SJCRH30 (cell line): ENCODE results near the gene GPX7. TPM values are rescaled to one million over a fixed set of nuclear protein-coding genes. Genes with fewer than 3 reads are reported as not detected.

Experiments used
- DNase-seq, 2 experiments: peaks; one replicate each; pipeline ENCODE4 v3.0.0-alpha.2; 2015 to 2020
- H3K27ac ChIP-seq: fragments of 250-450 bp; sonication (Bioruptor Pico); 2 replicates; pipeline ENCODE4 v1.5.1; 2020; ENCODE audit warnings: mild to moderate bottlenecking, moderate library complexity
- H3K27me3 ChIP-seq: fragments of 250-450 bp; sonication (Bioruptor Pico); 2 replicates; pipeline ENCODE4 v1.5.1; 2020; ENCODE audit warnings: mild to moderate bottlenecking, moderate library complexity
- H3K36me3 ChIP-seq: fragments of 250-450 bp; sonication (Bioruptor Pico); 2 replicates; pipeline ENCODE4 v1.5.1; 2020; ENCODE audit warnings: mild to moderate bottlenecking, moderate library complexity
- H3K4me1 ChIP-seq: fragments of 250-450 bp; sonication (Bioruptor Pico); 2 replicates; pipeline ENCODE4 v1.5.1; 2020; ENCODE audit warnings: mild to moderate bottlenecking, moderate library complexity
- H3K4me3 ChIP-seq: fragments of 250-450 bp; sonication (Bioruptor Pico); 2 replicates; pipeline ENCODE4 v1.5.1; 2020; ENCODE audit warnings: mild to moderate bottlenecking, moderate library complexity
- H3K9me3 ChIP-seq: fragments of 250-450 bp; sonication (Bioruptor Pico); replicated peaks from 2 replicates; pipeline ENCODE4 v1.5.1; 2020; ENCODE audit warnings: mild to moderate bottlenecking, moderate library complexity
- total RNA-seq: library from RNA; depleted of rRNA; stranded (reverse); fragments of >200 nt; shearing (Covaris generic); gene quantifications from 2 replicates; pipeline ENCODE4 v1.2.3, GENCODE V29; 2014

The GPX7 gene
- total RNA-seq, 1 experiment from 2014 or later: 10.6 TPM

- DNase-seq: peak; percentile 77 to 78
- Histone ChIP-seq H3K27me3 (no peaks in the 10 kb centered on the region), H3K27ac (no peak overlapping the region), H3K4me1 (no peaks in the 10 kb centered on the region), H3K36me3 (no peaks in the 10 kb centered on the region), H3K9me3 (no peaks in the 10 kb centered on the region; the same call in 1 of the 2 replicates), H3K4me3 (peak overlapping the region; percentile 31)
Observed at GRCh38 chr1:52629325-52629643, 27.1 kb downstream of the GPX7 start.

DNA sequence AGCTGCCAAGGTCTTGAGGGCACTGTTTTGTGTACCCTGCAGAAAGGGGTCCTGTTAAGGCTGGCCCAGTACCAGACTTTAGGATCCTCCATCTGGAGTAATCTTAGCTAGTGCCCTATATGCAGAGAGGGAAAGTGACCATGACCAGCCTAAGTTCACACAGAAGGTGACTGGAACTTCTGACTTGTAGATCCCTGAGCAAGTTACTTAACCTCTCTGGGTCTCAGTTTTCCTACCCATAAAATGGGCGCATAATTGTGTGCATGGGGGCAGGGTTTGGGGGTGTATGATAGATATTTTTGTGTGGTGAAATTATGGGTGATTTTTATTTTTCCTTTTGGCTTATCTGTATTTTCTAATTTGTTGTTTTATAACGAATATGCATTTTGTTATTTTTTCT is 27.5 kb downstream of the GPX7 start:
- Histone ChIP-seq H3K4me1 (no peaks in the 10 kb centered on the region), H3K9me3 (no peaks in the 10 kb centered on the region; the same call in 1 of the 2 replicates), H3K4me3 (peak overlapping the region; percentile 31), H3K36me3 (no peaks in the 10 kb centered on the region), H3K27me3 (no peaks in the 10 kb centered on the region), H3K27ac (no peak overlapping the region)
- DNase-seq: no peak

- Histone ChIP-seq H3K9me3 (no peaks in the 10 kb centered on the region; the same call in 1 of the 2 replicates), H3K27me3 (no peaks in the 10 kb centered on the region), H3K27ac (no peak overlapping the region), H3K4me3 (no peak overlapping the region), H3K4me1 (no peaks in the 10 kb centered on the region), H3K36me3 (no peaks in the 10 kb centered on the region)
- no peak for DNase-seq
Observed at GRCh38 chr1:52631759-52632331, 29.7 kb downstream of the GPX7 start.

DNA sequence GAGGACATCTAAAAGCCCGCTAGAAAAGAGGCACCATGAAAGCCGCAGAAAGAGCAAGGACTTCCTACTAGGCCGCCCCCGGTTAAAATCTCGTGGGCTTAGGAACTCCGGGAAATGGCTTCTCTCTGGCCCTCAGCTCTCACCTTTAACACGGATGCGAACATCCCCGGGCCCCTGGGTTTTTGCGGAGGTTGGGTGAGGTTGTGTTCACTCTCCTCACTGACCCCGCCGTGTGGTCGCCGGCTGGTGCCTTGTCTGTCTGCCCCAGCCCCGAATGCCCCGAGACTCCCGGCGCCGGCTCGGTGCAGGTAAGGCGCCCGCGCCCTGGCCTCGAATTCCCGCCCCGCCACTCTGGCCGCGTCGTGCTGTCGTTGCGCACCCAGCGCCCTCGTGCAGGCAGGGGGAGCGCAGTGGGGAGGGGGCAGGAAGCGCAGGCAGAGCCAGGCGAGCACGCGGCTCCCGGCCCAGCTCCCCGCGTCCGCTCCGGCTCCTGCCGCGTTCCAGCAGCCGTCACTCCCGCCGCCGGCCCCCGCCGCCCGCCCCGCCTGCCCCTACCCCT is 30.6 kb downstream of the GPX7 start, which contains the start of gene SHISAL2A:
SHISAL2A (plus strand) TSS at position 437 of the 559 bp plus-strand sequence. CDS start 326 bp downstream, outside the sequence.
- Histone ChIP-seq H3K4me3 (peak within 1 kb of the TSS; percentile 27; the same call in 1 of the 2 replicates), H3K27ac (no peak within 1 kb of the TSS)

DNA sequence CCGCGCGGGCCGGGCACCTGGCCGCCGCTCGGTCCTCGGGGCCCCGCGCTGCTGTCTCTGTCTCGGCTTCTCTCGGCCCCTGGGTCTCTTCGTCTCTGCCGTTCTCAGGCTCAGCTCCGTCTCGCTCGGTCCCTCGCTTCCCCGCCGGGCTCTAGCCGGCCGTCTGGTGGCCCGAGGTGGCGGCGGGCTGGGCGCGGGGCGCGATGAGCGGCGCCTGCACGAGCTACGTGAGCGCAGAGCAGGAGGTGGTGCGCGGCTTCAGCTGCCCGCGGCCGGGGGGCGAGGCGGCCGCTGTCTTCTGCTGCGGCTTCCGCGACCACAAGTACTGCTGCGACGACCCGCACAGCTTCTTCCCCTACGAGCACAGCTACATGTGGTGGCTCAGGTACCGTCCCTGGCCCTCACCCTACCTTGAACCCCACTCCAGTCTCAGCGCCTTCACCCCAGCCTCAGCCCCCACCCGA is 31.2 kb downstream of the GPX7 start:
- no peaks in the 10 kb centered on the region for H3K4me1 ChIP-seq
- H3K4me3 ChIP-seq: peak overlapping the region; percentile 27; the same call in 1 of the 2 replicates
- H3K27ac ChIP-seq: no peak overlapping the region
- no peaks in the 10 kb centered on the region for H3K27me3 ChIP-seq
- no peaks in the 10 kb centered on the region for H3K36me3 ChIP-seq
- no peak for DNase-seq
- no peaks in the 10 kb centered on the region for H3K9me3 ChIP-seq

More for the DNA sequence above, 30.6 kb downstream of the GPX7 start, which contains the start of gene SHISAL2A:
- DNase-seq: no peak
- Histone ChIP-seq H3K4me1 (no peaks in the 10 kb centered on the region), H3K36me3 (no peaks in the 10 kb centered on the region), H3K27me3 (no peaks in the 10 kb centered on the region), H3K9me3 (no peaks in the 10 kb centered on the region)

- H3K4me3 ChIP-seq: no peak overlapping the region
- H3K9me3 ChIP-seq: no peaks in the 10 kb centered on the region
- H3K36me3 ChIP-seq: no peaks in the 10 kb centered on the region
- H3K27me3 ChIP-seq: no peaks in the 10 kb centered on the region
- H3K27ac ChIP-seq: no peak overlapping the region
- DNase-seq: no peak
- H3K4me1 ChIP-seq: no peaks in the 10 kb centered on the region
Observed at GRCh38 chr1:52634111-52634510, 31.9 kb downstream of the GPX7 start.

DNA sequence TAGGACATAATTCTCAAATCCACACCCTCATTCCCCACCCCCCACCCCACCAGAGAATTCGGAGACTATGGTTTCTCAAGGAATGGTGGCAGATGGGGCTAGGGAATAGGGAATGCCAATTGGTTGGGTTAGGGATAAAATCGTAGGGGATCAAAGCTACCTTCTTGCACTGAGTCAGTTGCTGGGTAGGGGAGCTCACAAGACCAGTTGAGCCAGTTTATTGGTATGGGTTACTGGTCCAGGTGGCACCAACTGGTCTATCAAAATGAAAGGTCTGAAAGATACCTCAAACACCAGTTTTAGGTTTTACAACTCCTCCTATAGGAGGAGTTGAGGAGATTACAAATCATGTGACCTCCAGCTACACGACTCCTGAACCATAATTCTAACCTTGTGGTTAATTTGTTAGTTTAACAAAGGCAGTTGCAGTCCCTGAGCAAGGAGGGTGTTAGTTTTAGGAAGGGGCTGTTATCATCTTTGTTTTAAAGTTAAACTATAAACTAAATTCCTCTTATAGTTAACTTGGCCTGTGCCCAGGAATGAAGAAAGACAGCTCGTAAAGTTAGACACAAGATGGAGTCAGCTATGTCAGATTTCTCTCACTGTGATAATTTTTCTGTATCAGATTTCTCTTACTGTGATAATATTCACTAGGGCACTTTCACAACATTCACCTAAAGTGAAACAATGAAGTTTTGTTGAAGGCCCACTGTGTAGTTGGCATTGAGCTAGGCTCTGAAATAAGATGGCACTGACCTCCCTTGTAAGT is 33.3 kb downstream of the GPX7 start:
- Histone ChIP-seq H3K4me3 (no peak overlapping the region), H3K4me1 (no peaks in the 10 kb centered on the region), H3K36me3 (no peaks in the 10 kb centered on the region), H3K27me3 (no peaks in the 10 kb centered on the region), H3K27ac (no peak overlapping the region), H3K9me3 (no peaks in the 10 kb centered on the region)
- DNase-seq: no peak

DNA sequence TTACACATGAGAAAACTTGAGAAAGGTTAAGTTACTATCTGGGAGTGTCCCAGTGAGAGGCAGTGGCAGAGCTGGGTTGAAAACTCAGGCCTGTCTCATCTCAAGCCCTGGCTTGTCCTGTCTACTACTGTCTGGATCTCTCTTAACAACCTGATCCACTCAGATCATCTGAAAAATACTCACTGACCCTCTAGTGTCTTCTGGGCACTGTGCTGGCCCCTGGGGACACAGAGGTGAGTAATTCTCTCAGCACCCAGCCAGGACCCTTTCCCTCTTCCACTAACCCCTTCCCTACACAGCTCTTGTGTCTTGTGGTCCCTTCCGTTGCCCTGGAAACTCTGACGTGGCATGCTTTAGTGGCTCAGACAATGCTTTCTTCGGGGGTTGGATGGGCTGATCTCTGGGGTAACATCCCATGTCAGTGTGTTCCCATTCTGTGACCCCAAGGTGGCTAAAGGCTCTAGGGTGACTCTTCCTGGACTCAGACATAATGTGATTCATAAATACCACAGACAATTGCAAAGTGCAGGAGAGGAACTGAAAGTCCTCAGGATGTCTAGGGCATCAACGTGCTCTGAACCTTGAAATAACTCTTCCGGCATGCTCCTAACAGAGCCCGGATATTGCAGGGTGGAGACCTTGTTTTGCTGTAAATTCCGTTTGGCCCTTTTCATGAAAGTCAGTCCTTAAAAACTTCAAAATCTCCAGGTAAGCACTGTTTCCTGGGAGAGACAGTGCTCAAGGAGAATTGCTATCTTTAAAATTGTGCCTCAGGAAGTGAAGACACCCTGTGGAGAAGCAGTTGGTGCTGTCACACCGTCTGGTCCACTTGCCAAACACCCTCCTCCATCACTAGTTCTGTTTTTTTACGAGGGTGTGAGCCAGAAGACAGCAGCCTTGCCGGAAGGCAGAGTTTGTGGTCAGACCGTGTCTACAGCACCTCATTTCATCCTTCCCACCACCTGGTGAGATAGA is 34.8 kb downstream of the GPX7 start:
- Histone ChIP-seq H3K4me3 (no peak overlapping the region), H3K27ac (no peak overlapping the region), H3K4me1 (no peaks in the 10 kb centered on the region), H3K9me3 (no peaks in the 10 kb centered on the region), H3K27me3 (no peaks in the 10 kb centered on the region), H3K36me3 (no peaks in the 10 kb centered on the region)
- DNase-seq: peak in 1 of 2 experiments; percentile 27

- no peak for DNase-seq
- no peak overlapping the region for H3K27ac ChIP-seq
Observed at GRCh38 chr1:52637946-52638345, 35.8 kb downstream of the GPX7 start.

DNA sequence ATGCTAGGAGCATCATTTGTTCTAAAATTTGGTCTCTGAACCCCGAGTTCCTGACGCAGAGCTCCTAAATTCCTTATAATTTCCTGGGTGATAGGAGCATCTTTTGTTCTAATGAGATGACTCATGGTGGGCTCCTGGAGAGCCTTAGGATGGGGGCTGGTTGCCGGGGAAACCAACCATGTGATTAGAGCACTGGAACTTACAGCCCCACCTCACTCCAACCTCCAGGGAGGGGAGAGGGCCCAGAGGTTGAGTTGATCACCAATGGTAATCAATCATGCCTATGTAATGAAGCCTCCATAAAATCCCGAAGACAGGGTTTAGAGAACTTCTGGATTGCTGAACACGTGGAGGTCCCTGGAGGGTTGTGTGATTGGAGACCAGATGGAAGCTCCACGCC is 38.5 kb downstream of the GPX7 start:
- no peaks in the 10 kb centered on the region for H3K4me1 ChIP-seq
- no peak for DNase-seq
- H3K9me3 ChIP-seq: no peaks in the 10 kb centered on the region

More at GRCh38 chr1:52637946-52638345, 35.8 kb downstream of the GPX7 start:
- no peak overlapping the region for H3K4me3 ChIP-seq
- H3K4me1 ChIP-seq: no peaks in the 10 kb centered on the region
- no peaks in the 10 kb centered on the region for H3K27me3 ChIP-seq
- no peaks in the 10 kb centered on the region for H3K36me3 ChIP-seq
- H3K9me3 ChIP-seq: no peaks in the 10 kb centered on the region

GRCh38 chr1:52641307-52641706 is 39.1 kb downstream of the GPX7 start:
- Histone ChIP-seq H3K27me3 (no peaks in the 10 kb centered on the region), H3K4me1 (no peaks in the 10 kb centered on the region), H3K36me3 (no peaks in the 10 kb centered on the region), H3K9me3 (no peaks in the 10 kb centered on the region), H3K4me3 (no peak overlapping the region), H3K27ac (no peak overlapping the region)
- DNase-seq: no peak

More for the DNA sequence above, 38.5 kb downstream of the GPX7 start:
- Histone ChIP-seq H3K27me3 (no peaks in the 10 kb centered on the region), H3K36me3 (no peaks in the 10 kb centered on the region), H3K27ac (no peak overlapping the region), H3K4me3 (no peak overlapping the region)

DNA sequence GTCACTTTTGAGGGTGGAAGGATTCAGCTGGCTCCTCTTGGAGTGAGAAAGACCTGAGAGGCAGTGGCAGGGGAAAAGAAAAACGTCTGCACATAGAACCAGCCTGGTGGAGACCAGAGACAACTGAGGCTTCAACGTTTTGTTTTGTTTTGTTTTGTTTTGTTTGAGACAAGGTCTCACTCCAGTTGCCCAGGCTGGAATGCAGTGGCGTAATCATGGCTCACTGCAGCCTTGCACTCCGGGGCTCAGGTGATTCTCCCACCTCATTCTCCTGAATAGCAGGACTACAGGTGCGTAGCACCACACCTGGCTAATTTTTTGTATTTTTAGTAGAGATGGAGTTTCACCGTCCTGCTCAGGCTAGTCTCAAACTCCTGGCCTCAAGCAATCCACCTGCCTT is 43.1 kb downstream of the GPX7 start:
- Histone ChIP-seq H3K9me3 (no peaks in the 10 kb centered on the region), H3K4me3 (no peak overlapping the region), H3K27me3 (no peaks in the 10 kb centered on the region; the same call in 1 of the 2 replicates), H3K4me1 (no peaks in the 10 kb centered on the region), H3K36me3 (no peaks in the 10 kb centered on the region), H3K27ac (no peak overlapping the region)
- no peak for DNase-seq

DNA sequence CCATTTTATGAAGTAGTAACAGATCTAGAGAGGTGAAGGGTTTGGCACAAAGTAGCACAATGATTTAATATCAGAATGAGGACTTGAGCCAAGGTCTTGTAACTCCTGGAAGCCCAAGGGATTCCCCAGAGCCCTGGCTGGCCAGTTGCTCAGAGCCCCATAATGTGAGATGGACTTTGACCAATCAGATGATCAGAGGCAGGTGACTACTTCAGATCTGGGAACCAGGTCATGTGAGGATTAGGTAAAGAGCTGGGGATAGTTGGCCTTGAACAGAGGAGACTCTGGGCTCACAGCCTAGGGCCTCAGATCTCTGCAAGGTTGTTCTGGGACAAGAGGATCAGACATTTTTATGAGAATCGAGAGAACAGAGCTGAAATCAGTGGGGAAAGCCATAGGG is 49.7 kb downstream of the GPX7 start:
- peaks cover 3% of the 10 kb centered on the region; the same call in 1 of the 2 replicates for H3K27me3 ChIP-seq
- DNase-seq: no peak
- no peaks in the 10 kb centered on the region for H3K36me3 ChIP-seq
- no peaks in the 10 kb centered on the region for H3K4me1 ChIP-seq
- no peak overlapping the region for H3K27ac ChIP-seq
- no peak overlapping the region for H3K4me3 ChIP-seq
- H3K9me3 ChIP-seq: no peaks in the 10 kb centered on the region

GRCh38 chr1:52653207-52653849 is 51.2 kb downstream of the GPX7 start:
- Histone ChIP-seq H3K9me3 (no peaks in the 10 kb centered on the region), H3K27me3 (peaks cover 3% of the 10 kb centered on the region; the same call in 1 of the 2 replicates), H3K36me3 (no peaks in the 10 kb centered on the region), H3K4me1 (no peaks in the 10 kb centered on the region), H3K27ac (no peak overlapping the region), H3K4me3 (no peak overlapping the region)
- DNase-seq: no peak
